ENCODE data around the gene SVEP1.

Gene SVEP1

DNA sequence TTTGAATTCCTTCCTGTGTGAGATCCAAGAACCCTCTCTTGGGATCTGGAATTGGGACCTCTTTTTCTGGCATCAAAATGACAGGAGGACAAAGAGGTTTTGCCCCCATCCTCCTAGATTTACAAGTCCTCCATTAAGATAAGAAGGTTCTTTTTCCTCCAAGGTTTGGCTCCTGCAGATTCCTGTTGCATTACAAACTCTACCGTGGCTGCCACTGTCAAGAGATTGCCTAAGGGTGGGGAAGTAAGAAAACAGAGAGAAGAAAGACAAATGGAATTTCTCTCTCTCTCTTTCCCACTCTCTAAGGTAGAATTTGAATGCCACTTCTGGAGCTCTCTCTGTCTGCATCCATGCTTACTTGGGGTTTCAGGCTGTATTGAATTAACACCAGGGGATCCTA is 12.0 kb upstream of the SVEP1 start:
- TF ChIP-seq, protein P1, sequence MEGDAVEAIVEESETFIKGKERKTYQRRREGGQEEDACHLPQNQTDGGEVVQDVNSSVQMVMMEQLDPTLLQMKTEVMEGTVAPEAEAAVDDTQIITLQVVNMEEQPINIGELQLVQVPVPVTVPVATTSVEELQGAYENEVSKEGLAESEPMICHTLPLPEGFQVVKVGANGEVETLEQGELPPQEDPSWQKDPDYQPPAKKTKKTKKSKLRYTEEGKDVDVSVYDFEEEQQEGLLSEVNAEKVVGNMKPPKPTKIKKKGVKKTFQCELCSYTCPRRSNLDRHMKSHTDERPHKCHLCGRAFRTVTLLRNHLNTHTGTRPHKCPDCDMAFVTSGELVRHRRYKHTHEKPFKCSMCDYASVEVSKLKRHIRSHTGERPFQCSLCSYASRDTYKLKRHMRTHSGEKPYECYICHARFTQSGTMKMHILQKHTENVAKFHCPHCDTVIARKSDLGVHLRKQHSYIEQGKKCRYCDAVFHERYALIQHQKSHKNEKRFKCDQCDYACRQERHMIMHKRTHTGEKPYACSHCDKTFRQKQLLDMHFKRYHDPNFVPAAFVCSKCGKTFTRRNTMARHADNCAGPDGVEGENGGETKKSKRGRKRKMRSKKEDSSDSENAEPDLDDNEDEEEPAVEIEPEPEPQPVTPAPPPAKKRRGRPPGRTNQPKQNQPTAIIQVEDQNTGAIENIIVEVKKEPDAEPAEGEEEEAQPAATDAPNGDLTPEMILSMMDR (conservative IDR thresholded peaks at IDR 0.05): no peak
- no peak for TF ChIP-seq ZFX (IDR thresholded peaks at IDR 0.05)
- no peak overlapping the region for H3K27ac ChIP-seq

DNA sequence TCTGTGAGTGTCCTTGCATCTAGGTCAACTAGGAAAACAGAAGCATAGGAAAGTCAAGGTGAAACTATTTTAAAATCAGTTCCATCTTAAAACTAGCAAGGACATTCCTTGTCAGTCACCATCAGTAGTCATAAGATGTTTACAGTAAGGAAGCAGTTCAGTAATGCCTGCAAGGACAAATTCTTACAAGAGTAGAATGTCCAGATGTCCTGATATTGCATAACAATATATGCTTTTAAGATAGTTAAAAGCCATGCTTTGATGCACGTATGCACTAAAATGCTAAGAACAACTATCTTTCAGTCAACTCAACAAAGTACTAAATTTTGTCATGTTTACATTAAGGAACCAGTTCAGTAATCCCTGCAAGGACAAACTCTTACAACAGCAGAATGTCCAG is 11.3 kb upstream of the SVEP1 start:
- TF ChIP-seq, protein P1 (conservative IDR thresholded peaks at IDR 0.05): no peak
- TF ChIP-seq ZFX (IDR thresholded peaks at IDR 0.05): no peak
- H3K27ac ChIP-seq: no peak overlapping the region

DNA sequence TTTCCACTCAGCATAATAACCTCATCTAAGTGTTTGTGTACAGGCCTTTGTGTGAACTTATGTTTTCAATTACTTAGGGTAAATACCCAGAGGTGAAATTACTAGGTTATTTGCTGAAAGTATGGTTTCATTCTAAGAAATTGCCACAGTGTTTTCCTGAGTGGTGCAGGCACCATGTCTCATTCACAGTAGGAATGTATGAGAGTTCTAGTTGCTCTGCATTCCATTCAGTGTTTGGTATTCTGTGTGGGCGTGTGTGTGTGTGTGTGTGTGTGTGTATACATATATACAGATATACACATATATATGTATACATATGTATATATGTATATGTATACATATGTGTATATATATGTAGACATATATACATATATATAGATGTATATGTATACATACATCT is 8.8 kb upstream of the SVEP1 start:
- TF ChIP-seq, protein P1 (conservative IDR thresholded peaks at IDR 0.05): no peak
- no peak for TF ChIP-seq ZFX (IDR thresholded peaks at IDR 0.05)
- no peak overlapping the region for H3K27ac ChIP-seq

DNA sequence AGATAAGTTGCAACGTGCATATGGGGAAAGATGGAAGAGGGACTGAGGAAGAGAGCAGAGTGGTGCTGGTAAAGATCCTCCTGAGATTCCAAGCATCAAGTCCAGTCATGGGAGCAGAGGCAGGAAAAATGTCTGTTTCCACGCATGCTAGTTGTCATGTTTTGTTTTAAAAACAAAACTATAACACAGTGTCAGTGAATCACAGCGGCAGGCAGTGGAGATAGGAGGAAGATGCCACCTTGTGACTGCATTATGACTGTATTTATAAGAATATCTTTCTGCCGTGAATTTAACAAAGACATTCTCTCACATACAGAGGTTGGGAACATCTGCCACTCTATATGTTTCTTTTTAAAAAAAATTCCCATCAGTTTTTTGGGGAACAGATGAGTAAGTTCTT is 3.7 kb upstream of the SVEP1 start:
- H3K27ac ChIP-seq: no peak overlapping the region
- no peak for TF ChIP-seq ZFX (IDR thresholded peaks at IDR 0.05)
- TF ChIP-seq, protein P1 (conservative IDR thresholded peaks at IDR 0.05): peak; percentile 35

DNA sequence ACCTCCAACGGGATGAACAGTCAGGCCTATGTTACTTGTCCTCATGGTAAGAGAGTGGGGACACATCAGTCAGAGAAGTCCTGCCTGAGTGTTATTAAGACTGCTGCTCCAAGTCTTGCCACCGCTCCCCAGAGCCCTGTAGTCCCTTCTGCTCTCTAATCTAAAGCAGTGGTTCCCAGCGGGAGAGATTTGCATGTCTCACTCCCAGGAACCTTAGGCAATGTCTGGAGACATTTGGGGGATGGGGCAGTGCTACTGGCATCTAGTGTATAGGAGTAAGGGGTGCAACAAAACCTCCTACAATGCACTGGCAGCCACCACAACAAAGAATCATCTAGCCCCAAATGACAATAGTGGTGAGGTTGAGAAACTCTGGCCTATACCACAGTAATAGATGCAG is 2.6 kb upstream of the SVEP1 start:
- H3K27ac ChIP-seq: no peak overlapping the region
- TF ChIP-seq, protein P1 (conservative IDR thresholded peaks at IDR 0.05): no peak
- TF ChIP-seq ZFX (IDR thresholded peaks at IDR 0.05): no peak

DNA sequence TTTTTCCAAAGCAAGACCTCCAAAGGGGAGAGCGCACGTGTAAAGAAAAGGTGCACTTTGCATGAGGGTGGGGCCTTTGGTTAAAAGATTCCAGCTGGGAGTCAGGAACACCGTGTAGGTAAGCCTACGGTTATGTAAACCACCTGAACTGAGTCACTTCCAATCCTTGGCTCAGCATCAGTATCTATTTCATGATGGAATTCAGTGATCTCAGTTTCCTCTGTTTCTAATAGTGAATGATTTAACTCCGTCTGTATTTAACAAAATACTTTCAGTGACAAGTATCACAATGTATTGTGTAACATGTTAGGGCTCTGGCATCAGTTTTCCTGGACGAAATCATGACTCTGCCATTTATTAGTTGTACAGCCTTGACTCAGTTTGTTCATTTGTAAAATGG is 1.3 kb upstream of the SVEP1 start:
- no peak overlapping the region for H3K27ac ChIP-seq
- no peak for TF ChIP-seq ZFX (IDR thresholded peaks at IDR 0.05)
- TF ChIP-seq, protein P1 (conservative IDR thresholded peaks at IDR 0.05): no peak

DNA sequence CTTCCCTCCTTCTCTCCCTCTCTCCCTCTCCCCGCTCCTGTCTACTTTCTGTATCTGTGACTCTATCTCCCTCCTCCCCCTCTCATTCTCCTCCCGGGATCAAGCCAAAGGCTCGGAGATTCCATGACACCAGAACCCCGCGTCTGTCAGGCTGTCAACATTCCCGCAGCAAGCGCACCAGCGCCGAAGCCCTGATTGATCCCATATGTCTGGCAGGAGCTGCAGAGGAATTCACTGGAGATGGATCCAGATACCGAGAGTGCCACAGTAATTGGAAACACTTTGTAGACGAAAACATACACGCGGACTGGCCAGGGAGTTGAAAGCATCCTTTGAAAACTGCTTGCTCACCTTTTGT is 300 bp upstream of the SVEP1 start:
- no peak overlapping the region for H3K27ac ChIP-seq
- TF ChIP-seq, protein P1 (conservative IDR thresholded peaks at IDR 0.05): no peak
- TF ChIP-seq ZFX (IDR thresholded peaks at IDR 0.05): no peak
